Measurements from ENCODE around the gene ZBTB8B. TPM values are rescaled to one million over a fixed set of nuclear protein-coding genes. Genes with fewer than 3 reads are reported as not detected.
"Not testable (repeated sequence)": the region's sequence is repeated elsewhere in the genome, so short reads cannot be mapped to it uniquely, and the experiment has no call there.

ZBTB8B gene
- total RNA-seq, result not detected

DNA sequence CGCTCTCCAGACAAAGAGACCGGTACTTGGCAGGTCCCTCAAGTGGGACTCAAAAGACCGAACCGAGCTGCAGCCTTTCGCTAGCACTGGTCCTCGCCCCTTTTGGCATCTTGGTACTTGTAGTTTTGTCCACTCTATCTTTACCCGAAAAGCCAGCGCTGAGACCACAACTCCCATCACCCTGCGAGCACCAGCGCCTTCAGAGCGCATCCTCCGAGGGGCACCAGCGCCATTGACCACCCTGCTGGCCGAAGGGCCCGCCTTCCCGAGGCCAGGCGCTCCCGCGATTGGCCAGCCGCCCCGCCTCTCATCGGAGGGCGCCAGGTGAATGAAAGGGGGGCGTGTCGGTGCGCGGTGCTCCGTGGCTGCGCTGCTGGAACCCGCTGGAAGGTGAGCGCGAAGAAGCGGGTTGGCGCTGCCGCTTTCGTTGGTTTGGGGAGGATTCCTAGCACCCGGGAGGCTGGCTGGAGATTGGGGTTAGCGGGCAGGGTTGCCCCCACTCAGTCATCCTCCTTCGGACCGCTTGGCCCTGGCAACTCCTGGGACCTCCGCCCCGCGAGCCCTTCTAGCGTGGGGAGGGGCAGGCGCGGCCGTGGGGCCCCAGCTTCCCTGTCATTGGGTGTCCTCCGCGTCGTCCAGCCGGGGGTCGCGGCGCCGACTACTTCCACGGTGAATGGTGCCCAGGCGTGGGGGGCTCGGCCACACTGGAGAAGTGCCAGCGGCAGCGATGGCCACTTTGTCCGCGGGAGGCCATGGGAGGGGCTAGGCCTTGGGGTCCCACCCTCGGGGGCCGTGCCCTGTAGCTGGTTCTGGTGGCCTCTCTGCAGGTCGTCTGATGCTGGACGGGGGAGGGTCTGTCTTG is at the start of gene ZBTB8B:
ZBTB8B (plus strand) TSS at position 357 of the 862 bp plus-strand sequence. CDS start 5,553 bp downstream, outside the sequence.
- no peaks in the 10 kb centered on the region for H3K36me3 Mint-ChIP-seq (ENCODE audit: low read depth)
- H3K27ac Mint-ChIP-seq, result no peak within 1 kb of the TSS
- peaks cover 36% of the 10 kb centered on the region for H3K27me3 Mint-ChIP-seq (ENCODE audit: low read depth)
- no peaks in the 10 kb centered on the region for H3K9me3 Mint-ChIP-seq
- CTCF ChIA-PET, result no interaction called here
- H3K4me1 Mint-ChIP-seq (ENCODE audit: low read depth), result peaks cover 13% of the 10 kb centered on the region
- H3K4me3 Mint-ChIP-seq, result peak within 1 kb of the TSS; percentile 54
- DNase-seq, result peak; percentile 48
- intact Hi-C loops (cut with micrococcal nuclease), result loop anchor here (5.0 kb wide), 1 partner anchor 37 kb away; no protein-coding TSS in a partner anchor

DNA sequence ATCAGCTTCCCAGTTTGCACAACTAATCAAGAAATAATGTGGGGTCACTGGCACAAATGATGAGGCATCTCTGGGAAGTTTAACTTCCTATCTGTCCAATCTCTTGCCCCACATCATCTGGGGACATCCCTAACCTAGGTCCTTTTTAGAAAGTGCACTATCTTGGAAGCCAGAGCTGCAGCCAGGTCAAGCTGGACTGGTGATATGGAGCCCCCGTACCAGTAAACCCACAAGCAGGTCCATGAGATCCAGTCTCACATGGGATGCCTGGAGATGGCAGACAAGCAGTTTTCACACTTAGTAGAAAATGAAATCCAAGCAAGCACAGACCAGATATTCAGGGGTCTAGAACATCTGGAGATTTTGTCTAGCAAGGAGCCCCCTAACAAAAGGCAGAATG is 43.1 kb upstream of the ZBTB8B start:
- Mint-ChIP-seq H3K4me1 (ENCODE audit: low read depth) (peaks cover 3% of the 10 kb centered on the region), H3K27me3 (ENCODE audit: low read depth) (peaks cover 10% of the 10 kb centered on the region), H3K36me3 (ENCODE audit: low read depth) (no peaks in the 10 kb centered on the region), H3K4me3 (no peak overlapping the region), H3K27ac (no peak overlapping the region), H3K9me3 (no peaks in the 10 kb centered on the region)
- CTCF ChIA-PET, result interaction anchor here (5.3 kb wide), 1 partner anchor 21 kb away, joined by 25 read pairs; no protein-coding TSS in a partner anchor
- intact Hi-C loops (cut with micrococcal nuclease), result no loop called here
- DNase-seq, result no peak

DNA sequence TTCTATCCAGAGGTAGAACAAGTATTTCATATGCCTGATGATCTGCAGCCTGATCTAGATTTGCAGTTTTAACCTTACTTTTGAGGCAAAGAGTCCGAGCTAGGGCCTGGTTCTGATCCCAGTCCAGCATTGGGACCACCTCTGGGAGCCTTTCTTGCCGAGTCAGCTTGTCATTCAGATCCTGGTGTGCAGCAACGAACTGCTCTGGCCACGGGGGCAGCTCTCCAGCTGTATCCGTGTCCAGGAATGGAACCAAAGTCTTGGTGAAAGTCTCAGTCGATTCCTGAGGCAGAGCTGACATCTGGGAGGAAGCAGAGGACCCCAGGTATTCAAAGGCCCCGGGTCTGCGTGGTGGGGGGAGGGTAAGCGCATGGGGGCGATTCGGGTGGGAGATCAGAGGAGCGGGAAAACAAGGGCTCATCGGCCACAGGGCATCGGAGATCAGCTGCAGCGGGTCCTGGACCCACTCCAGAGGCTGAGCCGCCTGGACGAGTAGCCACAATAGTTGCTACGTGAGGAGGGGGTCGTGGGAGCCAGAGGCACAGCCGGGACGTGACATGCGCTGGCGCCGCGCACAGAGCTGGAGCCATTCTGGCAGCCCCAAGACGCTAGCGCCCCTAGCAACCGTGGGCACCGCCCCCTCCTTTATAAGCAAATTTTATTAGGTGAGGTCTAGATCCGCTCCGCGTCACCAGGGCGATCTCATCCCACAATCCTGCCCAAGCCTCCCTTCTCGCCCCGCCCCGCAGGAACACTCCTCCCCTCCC is 38.2 kb upstream of the ZBTB8B start:
- Mint-ChIP-seq H3K27me3 (ENCODE audit: low read depth) (peaks cover 28% of the 10 kb centered on the region), H3K27ac (no peak overlapping the region), H3K36me3 (ENCODE audit: low read depth) (no peaks in the 10 kb centered on the region), H3K4me3 (no peak overlapping the region), H3K4me1 (ENCODE audit: low read depth) (peaks cover 3% of the 10 kb centered on the region), H3K9me3 (no peaks in the 10 kb centered on the region)
- DNase-seq, result no peak
- CTCF ChIA-PET, result interaction anchor here (1.0 to 5.3 kb wide), 4 partner anchors 13 to 186 kb away, joined by 3 to 25 read pairs (median 6); no protein-coding TSS in a partner anchor
- intact Hi-C loops (cut with micrococcal nuclease), result no loop called here

DNA sequence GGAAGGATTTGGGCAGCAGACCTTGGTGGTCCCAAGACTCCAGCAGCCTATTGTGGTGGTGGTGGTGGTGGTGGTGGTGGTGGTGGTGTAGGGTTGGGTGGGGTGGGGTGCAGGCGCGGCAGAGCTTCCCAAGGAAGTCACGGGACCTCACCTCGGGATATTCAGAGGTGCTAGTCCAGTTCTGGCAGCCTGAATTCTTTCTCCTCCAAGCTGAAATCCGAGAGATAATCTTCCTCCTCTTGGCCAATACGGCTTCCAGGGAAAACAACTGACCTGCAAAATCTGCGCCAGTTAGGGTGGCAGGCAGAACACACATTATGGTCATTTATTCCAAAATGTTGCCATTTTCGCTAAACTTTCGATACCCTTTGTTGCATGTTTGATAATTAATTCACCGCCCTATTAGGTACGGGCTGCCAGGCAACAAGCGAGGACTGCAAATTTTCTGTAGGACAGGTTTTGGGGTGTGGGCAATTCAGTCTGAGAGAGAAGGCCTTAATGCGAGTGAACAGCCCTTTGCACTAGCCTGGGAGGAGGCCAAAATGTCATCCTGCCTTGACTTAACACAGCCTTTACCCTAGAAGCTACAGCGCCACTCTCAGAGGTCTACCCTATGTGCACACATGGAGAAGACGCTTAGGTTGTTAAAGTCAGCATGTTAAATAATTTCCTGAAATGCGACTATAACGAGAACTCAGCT is 37.5 kb upstream of the ZBTB8B start:
- Mint-ChIP-seq H3K36me3 (ENCODE audit: low read depth) (no peaks in the 10 kb centered on the region), H3K27ac (no peak overlapping the region), H3K27me3 (ENCODE audit: low read depth) (peaks cover 28% of the 10 kb centered on the region), H3K4me3 (no peak overlapping the region), H3K4me1 (ENCODE audit: low read depth) (peaks cover 3% of the 10 kb centered on the region), H3K9me3 (no peaks in the 10 kb centered on the region)
- DNase-seq, result no peak
- intact Hi-C loops (cut with micrococcal nuclease), result no loop called here
- CTCF ChIA-PET, result interaction anchor here (1.0 to 1.1 kb wide), 2 partner anchors 75 to 185 kb away, joined by 3 read pairs; no protein-coding TSS in a partner anchor

DNA sequence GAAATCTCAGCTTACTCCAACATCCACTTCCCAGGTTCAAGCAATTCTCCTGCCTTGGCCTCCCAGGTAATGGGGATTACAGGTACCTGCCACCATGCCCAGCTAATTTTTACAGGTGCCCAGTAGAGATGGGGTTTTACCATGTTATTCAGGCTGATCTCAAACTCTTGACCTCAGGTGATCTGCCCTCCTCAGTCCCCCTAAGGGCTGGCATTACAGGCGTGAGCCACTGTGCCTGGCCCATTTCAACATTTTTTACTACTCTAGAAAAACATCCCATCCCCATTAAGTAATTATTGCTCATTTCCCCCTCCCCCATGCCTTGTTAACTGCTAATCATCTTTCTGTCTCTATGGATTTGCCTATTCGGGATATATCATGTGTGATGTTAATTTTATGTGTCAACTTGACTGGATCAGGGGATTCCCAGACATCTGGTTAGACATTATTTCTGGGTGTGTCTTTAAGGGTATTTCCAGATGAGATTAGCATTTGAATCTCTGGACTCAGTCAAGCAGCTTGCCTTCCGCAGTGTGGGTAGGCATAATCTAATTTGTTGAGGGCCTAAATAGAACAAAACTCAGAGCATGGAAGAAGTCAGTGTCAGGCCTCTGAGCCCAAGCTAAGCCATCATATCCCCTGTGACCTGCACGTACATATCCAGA is 33.0 kb upstream of the ZBTB8B start:
- peaks cover 25% of the 10 kb centered on the region for H3K27me3 Mint-ChIP-seq (ENCODE audit: low read depth)
- intact Hi-C loops (cut with micrococcal nuclease), result no loop called here
- no peaks in the 10 kb centered on the region for H3K36me3 Mint-ChIP-seq (ENCODE audit: low read depth)
- no peaks in the 10 kb centered on the region for H3K4me1 Mint-ChIP-seq (ENCODE audit: low read depth)
- CTCF ChIA-PET, result interaction anchor here (0.6 kb wide), 1 partner anchor 217 kb away, joined by 3 read pairs; no protein-coding TSS in a partner anchor
- no peaks in the 10 kb centered on the region for H3K9me3 Mint-ChIP-seq
- H3K27ac Mint-ChIP-seq, result no peak overlapping the region
- H3K4me3 Mint-ChIP-seq, result no peak overlapping the region
- no peak for DNase-seq

DNA sequence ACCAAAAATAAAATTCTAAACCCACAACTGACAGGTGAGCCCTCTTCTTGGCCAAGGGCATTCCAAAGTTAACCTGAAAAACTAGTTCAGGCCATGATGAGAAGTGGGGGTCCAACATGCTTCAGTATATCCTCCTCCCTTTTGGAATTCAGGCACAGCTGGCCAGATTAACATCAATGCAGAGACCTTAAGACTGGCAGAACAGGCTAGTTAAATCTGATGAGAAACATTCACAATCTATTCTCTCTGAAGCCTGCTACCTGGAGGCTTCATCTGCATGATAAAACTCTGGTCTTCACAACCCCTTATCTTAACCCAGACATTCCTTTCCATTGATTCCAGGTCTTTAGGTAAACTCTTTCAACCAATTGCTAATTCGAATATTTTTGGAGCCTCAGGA is 26.7 kb upstream of the ZBTB8B start:
- peaks cover 6% of the 10 kb centered on the region for H3K9me3 Mint-ChIP-seq
- intact Hi-C loops (cut with micrococcal nuclease), result no loop called here
- no peak for DNase-seq
- H3K27me3 Mint-ChIP-seq (ENCODE audit: low read depth), result peaks cover 17% of the 10 kb centered on the region
- CTCF ChIA-PET, result no interaction called here
- no peaks in the 10 kb centered on the region for H3K36me3 Mint-ChIP-seq (ENCODE audit: low read depth)
- no peaks in the 10 kb centered on the region for H3K4me1 Mint-ChIP-seq (ENCODE audit: low read depth)
- no peak overlapping the region for H3K4me3 Mint-ChIP-seq
- no peak overlapping the region for H3K27ac Mint-ChIP-seq

DNA sequence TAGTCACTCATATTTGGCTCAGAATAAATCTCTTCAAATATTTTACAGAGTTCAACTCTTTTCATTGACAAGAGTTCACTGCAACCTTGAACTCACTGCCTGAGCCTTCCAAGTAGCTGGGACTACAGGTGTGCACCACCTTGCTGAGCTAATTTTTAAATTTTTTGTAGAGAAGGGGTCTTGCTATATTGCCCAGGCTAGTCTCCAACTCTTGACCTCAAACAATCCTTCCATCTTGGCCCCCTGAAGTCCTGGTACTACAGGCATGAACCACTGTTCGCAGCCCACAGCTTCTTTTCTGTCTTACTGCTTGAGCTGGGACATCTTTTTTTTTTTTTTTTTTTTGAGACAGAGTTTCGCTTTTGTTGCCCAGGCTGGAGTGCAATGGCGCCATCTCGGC is 26.1 kb upstream of the ZBTB8B start:
- H3K27ac Mint-ChIP-seq; intact Hi-C loops (cut with micrococcal nuclease); CTCF ChIA-PET; DNase-seq; H3K9me3 Mint-ChIP-seq; H3K4me1 Mint-ChIP-seq (ENCODE audit: low read depth); H3K4me3 Mint-ChIP-seq; H3K36me3 Mint-ChIP-seq (ENCODE audit: low read depth): not testable (repeated sequence)
- H3K27me3 Mint-ChIP-seq (ENCODE audit: low read depth), result peaks cover 18% of the 10 kb centered on the region

DNA sequence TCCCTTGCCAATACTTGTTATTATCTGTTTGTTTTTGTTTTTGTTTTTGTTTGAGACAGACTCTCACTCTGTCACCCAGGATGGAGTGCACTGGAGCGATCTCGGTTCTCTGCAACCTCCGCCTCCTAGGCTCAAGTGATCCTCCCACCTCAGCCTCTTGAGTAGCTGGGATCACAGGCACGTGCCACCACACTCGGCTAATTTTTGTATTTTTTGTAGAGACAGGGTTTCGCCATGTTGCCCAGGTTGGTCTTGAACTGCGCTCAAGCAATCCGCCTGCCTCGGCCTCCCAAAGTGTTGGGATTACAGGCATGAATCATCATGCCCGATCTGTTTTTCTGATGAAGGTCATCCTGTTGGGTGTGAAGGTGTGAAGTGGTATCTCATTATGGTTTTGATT is 23.4 kb upstream of the ZBTB8B start:
- intact Hi-C loops (cut with micrococcal nuclease); H3K27ac Mint-ChIP-seq; DNase-seq; H3K36me3 Mint-ChIP-seq (ENCODE audit: low read depth); H3K4me1 Mint-ChIP-seq (ENCODE audit: low read depth); CTCF ChIA-PET; H3K9me3 Mint-ChIP-seq; H3K4me3 Mint-ChIP-seq: not testable (repeated sequence)
- H3K27me3 Mint-ChIP-seq (ENCODE audit: low read depth), result peaks cover 23% of the 10 kb centered on the region

DNA sequence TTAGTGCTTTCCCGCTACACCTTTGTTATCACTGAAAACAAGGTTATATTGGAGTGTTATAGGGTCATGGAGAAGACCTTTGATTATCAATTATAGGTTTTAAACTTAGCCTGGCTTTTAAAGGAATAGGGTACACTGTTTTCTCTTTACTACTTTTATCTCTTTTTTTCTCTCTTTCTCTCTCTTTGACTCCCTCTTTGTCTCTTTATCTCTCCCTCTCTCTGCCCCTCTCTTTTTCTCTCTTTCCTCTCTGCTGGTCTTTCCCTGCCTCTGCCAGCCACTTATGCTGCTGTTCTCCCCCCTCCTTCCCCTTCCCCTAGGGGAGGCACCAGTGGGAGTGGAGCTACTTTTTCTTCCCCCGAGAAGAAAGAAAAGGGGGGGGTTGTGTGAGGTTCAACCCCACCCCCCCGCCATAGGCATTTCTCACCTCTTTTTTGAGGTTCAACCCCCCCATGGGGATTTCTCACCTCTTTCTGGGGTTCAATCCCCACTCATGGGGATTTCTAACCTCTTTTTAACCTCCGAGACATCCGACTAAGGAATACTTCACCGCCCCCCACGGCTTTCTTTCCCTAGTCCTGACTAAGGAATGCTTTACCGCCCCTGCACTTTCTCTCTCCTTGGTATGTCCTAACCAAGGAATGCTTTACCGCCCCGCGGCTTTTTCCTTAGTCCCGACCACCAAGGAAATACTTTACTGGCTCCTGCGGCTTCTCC is 17.2 kb upstream of the ZBTB8B start:
- intact Hi-C loops (cut with micrococcal nuclease), result loop anchor here (1.0 kb wide), 1 partner anchor 326 kb away; no protein-coding TSS in a partner anchor
- peaks cover 23% of the 10 kb centered on the region for H3K27me3 Mint-ChIP-seq (ENCODE audit: low read depth)
- no peak for DNase-seq
- CTCF ChIA-PET, result interaction anchor here (0.6 to 1.1 kb wide), 3 partner anchors 13 to 427 kb away, joined by 3 to 5 read pairs (median 3); no protein-coding TSS in a partner anchor
- peaks cover 12% of the 10 kb centered on the region for H3K9me3 Mint-ChIP-seq
- no peak overlapping the region for H3K4me3 Mint-ChIP-seq
- H3K27ac Mint-ChIP-seq, result no peak overlapping the region
- peaks cover 3% of the 10 kb centered on the region for H3K36me3 Mint-ChIP-seq (ENCODE audit: low read depth)
- H3K4me1 Mint-ChIP-seq (ENCODE audit: low read depth), result no peaks in the 10 kb centered on the region

DNA sequence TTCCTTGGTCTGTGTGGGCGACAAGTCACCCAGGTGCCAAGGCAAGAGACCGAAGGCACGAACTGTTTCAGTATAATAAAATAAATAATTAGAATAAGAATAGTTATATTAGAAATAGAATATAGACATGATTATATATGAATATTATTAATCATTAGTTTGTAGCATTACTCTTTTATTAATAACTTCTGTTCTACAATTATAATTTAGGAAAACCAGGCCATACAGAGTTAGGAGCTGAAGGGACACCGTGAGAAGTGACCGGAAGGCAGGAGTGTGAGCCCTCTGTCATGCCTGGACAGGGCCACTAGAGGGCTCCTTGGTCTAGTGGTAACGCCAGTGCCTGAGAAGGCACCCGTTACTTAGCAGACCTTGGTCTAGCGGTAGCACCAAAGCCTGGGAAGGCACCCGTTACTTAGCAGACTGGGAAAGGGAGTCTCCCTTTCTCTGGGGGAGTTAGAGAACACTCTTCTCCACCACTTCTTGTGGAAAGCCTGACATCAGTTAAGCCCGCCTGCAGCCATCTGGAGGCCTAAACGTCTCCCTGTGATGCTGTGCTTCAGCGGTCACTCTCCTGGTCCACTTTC is 16.6 kb upstream of the ZBTB8B start:
- intact Hi-C loops (cut with micrococcal nuclease), result loop anchor here (1.0 kb wide), 1 partner anchor 325 kb away; no protein-coding TSS in a partner anchor
- not testable (repeated sequence) for H3K27ac Mint-ChIP-seq; H3K4me1 Mint-ChIP-seq (ENCODE audit: low read depth); H3K4me3 Mint-ChIP-seq; H3K36me3 Mint-ChIP-seq (ENCODE audit: low read depth)
- CTCF ChIA-PET, result interaction anchor here (0.6 to 1.1 kb wide), 4 partner anchors 14 to 428 kb away, joined by 3 to 5 read pairs (median 3); no protein-coding TSS in a partner anchor
- Mint-ChIP-seq H3K27me3 (ENCODE audit: low read depth) (peaks cover 25% of the 10 kb centered on the region), H3K9me3 (peaks cover 12% of the 10 kb centered on the region)
- peak; percentile 61 for DNase-seq

Measured in activated naive CD4-positive, alpha-beta T cell treated with anti-CD3 and anti-CD28 coated beads for 36 hours (primary cell).